Kasumi-1 (cell line): ENCODE data around the gene ACD.
A peak's percentile ranks its signal among the peaks of the same experiment; 100 is the strongest.

Experiments used
- DNase-seq, 2 experiments: peaks; one replicate each; lab custom pipeline; 2025; lab: John Stamatoyannopoulos, UW

ACD gene

GRCh38 chr16:67675999-67676398, 15.9 kb upstream of the ACD start:
- DNase-seq = no peak

GRCh38 chr16:67675579-67675935, 15.5 kb upstream of the ACD start:
- DNase-seq = no peak

GRCh38 chr16:67674851-67675578, 15.0 kb upstream of the ACD start:
- DNase-seq = no peak

DNA sequence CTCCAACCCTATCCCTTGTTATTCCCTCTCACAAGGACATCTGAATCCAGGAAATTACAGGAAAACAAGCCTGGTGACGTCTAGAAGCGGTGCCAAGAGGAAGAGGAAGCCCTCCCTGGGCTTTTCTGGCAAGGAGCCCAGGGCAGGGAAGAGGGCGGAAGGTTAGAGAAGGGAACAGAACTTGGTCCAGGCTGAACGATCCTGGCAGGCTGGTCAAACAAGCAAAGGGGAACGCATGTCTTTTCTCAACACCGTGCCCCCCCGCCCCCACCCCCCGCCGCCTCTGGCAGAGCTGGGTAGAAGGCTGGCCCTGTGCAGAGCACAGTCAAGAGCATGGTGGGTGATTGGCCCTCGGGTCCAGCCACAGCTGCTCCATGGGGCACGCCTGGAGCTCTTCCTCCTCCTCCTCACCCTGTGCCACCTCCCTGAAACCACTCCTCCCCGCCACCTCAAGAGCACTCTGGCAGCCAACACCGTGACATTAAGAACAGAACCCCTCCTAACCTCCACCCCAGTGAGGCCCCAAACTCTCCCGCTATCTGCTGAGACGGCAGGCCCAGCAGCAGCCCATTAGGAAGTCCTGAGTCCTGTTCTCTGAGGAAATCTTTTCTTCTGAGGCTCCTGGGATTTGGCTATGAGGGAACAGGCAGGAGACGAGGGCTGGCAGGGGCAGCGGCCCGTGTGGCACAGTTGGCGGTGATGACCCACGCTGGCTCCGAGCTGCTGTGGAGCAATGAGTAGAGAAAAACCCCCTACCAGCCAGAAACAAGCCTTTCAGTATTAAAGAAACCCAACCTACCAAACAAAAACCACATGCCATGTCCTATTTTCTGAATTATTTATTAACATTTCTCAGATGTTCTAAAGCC, 13.9 kb upstream of the ACD start:
- peak; percentile 69 to 71 for DNase-seq

DNA sequence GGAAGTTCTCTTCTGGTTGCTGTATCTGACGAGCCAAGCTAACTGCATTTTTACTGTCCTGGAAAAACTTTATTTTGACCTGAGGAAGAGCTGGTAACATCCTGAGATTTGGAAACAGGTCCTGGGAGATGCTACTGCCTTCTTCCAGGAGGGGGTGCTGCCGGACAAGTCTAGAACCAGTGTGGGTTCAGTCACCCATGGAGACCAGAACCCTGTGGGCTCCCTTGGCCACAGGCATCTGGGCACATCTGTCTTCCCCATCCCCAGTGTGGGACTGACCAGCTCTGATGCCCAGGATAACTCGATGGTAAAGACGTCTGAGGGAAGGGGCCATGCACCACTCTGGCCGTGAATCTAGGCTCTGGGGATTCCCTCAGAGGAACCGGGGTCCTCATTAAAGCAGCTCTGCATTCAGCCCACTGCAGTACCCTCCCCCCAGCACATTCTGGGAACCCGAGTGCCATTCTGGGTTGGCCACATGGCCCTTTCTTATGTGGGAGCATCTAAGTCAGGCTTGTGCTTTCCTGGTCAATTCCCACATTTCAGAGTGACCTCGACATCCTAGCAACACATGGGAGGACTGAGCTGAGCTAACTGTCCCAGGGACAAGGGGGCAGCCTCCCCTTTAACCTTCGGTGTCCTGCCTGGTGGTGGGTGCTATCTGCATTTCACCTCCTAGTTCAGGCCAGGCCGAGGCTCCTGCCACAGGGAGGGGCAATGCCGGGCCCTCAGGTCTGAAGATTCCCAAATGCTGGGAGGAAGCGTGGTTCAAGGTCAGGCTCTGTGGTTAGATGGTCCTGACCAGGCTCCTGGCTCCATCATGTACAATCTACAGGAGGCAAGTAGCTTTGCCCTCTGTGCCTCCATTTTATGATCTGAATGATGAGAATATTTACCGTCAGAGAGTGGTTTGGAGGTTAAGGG, 12.9 kb upstream of the ACD start:
- DNase-seq = peak; percentile 68 to 74

- no peak for DNase-seq
These were observed 12.2 kb upstream of the ACD start for GRCh38 chr16:67672306-67672705.

DNA sequence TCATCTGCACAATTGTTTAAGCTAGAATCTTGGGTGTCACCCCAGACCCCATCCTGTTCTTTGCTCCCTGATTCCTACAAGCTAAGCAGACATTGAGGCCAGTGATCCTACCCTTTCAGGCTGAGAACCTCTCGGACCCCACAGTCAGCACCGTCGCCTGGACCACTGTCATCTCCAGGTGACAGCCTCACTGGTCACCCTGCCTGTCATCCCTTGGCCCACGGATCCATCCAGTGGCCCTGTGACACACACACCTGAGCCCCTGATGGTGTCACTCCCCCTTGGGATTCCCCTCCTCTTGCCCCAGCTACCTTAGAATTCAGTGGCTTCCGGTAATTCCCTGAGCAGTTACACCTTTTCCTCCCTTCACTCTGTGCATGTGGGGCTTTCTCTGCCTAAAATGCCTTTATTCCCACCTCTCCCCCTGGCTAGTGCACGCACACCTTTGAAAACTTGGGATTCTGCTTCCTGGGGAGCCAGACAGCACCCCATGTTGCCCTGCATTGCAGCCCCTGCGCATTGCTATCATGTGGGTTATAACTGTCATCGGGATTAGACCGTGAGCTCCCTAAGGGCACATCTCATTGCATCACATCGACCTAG, 9.5 kb upstream of the ACD start:
- DNase-seq = no peak

- DNase-seq = peak in 1 of 2 experiments; percentile 22
These were observed 8.6 kb upstream of the ACD start for GRCh38 chr16:67668495-67669157.

DNA sequence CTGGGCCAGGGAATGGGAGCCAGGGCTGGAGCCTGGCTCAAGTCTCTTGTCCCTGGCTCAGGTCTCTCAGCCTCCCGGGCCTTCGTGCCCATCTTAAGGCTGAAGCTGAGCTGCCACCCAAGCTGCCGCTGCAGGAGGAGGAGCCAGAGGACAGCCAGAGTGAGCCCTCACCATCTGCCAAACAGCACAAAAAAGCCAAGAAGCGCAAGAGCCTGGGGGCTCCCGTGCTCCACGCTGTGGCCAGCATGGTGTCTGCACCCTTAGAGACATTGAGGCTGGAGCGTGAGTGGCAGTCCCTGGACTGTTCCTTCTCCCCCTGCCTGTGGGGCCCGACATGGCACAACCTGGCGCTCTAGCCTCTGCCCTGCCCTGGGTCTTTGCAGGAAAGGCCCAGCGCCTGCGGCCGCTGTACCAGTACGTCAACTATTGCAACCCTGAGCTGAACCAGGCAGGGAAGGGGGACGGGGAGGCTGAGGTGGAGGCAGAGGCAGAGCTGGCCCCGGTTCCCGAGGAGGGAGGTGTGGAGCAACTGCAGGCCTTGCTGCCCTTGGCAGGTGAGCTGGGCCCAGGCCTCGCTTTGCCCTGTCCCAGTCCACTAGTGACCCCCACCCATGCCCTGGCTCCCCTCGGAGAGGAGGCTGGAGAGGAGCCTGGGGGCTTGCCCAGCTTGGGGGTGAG, 7.9 kb upstream of the ACD start:
- DNase-seq = peak; percentile 96 to 97

DNA sequence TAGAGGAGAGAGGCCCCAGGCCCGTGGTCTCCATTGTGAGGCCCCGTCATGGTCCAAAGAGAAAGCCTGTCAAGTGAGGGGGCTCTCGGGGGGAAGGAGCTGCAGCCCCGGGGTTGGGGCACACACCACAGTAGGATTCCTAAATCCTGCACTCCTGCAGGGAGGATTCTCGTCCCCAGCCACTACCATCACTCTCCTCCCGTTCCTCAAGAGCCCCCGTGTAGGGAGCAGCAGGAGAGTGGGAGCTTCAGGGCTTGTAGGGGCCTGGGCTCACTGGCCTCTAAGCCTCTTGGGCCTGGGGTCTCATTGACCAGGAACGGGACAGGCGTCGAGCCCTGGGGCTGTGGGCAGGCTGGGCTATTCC, 7.4 kb upstream of the ACD start:
- DNase-seq = no peak

DNA sequence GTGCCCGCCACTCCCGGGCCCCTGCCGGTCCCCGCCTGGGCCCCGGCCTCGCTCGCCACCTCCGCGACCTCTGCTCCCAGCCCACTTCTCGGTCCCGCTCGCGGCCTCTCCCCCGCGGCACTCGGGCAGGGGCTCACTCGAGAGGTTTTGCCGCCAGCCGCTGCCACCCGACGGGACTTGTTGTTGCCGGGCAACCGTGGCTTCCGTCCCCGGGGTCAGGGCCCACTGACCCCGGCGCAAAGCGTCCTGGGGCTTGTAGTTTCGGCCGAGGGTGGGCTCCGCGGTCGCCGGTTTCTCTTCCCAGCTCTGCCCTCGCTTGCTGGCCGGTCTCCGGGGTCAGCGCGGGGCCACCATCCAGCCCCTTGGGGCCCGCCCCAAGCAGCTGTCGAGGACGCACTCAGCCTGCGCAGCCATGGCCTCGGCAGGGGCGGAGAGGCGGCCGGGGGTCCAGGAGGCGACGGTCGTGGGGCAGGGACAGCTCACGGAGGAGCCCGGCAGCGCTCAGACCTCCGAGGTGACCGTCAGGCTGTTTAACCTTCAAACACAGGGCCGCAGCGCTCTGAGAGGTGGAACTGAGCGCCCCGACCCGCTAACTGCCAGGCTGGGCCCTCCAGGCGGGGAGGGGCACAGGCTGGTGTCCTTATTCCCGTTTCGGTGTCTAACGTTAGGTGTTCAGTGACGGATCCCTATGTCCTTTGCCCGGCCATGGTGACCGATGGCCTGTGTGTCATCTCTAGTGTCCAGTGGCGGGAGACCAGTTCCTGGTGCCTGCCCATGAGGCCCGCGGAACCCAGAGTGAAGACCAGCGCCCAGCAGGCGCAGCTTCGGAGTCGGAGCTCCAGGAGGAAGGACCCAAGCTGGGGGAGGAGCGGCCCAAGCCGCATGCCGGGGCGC, 6.7 kb upstream of the ACD start, which contains the start of the genes C16orf86 and ENKD1:
C16orf86 (plus strand) TSS at position 256 of the 894 bp plus-strand sequence; CDS start at position 413, 157 bp downstream.
ENKD1 (minus strand) TSS at position 192 of the 894 bp plus-strand sequence. CDS start 308 bp downstream, outside the sequence.
- DNase-seq = peak; percentile 78 to 79

GRCh38 chr16:67666032-67666551, 6.0 kb upstream of the ACD start:
- DNase-seq = peak in 1 of 2 experiments; percentile 13

GRCh38 chr16:67665598-67665997, 5.5 kb upstream of the ACD start:
- DNase-seq = no peak

- no peak for DNase-seq
These were observed 4.8 kb upstream of the ACD start for GRCh38 chr16:67664871-67665270.

- no peak for DNase-seq
These were observed 4.2 kb upstream of the ACD start for GRCh38 chr16:67664258-67664657.

- no peak for DNase-seq
These were observed 3.8 kb upstream of the ACD start for GRCh38 chr16:67663877-67664222.

DNA sequence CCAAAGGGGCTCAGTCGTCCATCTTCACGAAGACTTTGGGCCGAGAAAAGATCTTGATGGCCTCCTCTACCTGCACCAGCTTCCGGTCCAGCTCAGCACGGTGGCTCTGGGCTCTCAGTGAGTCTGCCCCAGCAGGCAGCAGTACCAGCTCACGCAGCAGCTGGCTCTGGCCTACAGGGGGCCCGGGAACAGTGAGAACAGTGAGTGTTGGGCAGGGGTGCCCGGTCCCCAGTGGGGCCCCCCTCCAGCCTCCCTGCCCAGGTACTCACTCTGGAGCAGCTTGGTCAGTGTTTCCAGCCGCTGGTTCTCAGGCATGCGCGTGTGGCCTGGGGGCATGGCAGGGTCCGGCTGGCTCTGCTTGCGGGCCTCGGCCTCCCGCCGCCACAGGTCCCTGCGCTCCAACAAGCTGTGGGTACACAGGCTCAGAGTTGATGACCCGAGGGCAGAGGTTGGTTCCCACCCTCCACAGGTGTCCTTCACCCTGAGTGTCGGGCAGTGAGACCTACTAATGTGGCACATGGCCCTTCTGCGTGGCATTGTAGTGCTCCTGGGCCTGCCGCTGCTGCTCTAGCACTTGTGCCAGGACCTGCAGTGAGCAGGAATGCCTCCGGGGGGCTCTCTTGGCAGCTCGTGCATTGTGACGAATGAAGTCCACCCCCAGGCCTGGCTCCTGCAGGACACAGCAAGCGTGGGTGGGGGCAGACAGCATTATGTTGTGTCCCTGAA, 3.3 kb upstream of the ACD start:
- DNase-seq = peak; percentile 13 to 28

- no peak for DNase-seq
These were observed 2.6 kb upstream of the ACD start for GRCh38 chr16:67662653-67663010.
